Stimulated activated CD8-positive, alpha-beta memory T cell treated with anti-CD3 and anti-CD28 coated beads, Interleukin-7, amount 100 ng/mL, for 48 hours (primary cell): Measurements from ENCODE around the gene ARFRP1.

ENCODE experiments used
- DNase-seq, 2 donors: peaks; one replicate each; pipeline ENCODE4 v3.0.0-alpha.2; 2020; ENCODE audit warnings: low read depth in 1 of 2; ENCODE audit errors: extremely low read depth in 1 of 2

ARFRP1 gene

GRCh38 chr20:63693083-63693732, 14.6 kb downstream of the ARFRP1 start:
- DNase-seq: no peak

- no peak for DNase-seq
These were observed 15.2 kb downstream of the ARFRP1 start for GRCh38 chr20:63692436-63693082.

GRCh38 chr20:63691711-63692435, 15.9 kb downstream of the ARFRP1 start:
- no peak for DNase-seq

- DNase-seq: no peak
These were observed 16.7 kb downstream of the ARFRP1 start for GRCh38 chr20:63690898-63691710.

GRCh38 chr20:63690003-63690897, 17.5 kb downstream of the ARFRP1 start:
- no peak for DNase-seq

- DNase-seq: no peak
These were observed 18.5 kb downstream of the ARFRP1 start for GRCh38 chr20:63689046-63690002.

- no peak for DNase-seq
These were observed 19.3 kb downstream of the ARFRP1 start for GRCh38 chr20:63688228-63689045.

- DNase-seq: no peak
These were observed 20.2 kb downstream of the ARFRP1 start for GRCh38 chr20:63687419-63688178.

- no peak for DNase-seq
These were observed 21.1 kb downstream of the ARFRP1 start for GRCh38 chr20:63686492-63687321.

- DNase-seq: no peak
These were observed 21.7 kb downstream of the ARFRP1 start for GRCh38 chr20:63686094-63686491.

- DNase-seq: no peak
These were observed 22.3 kb downstream of the ARFRP1 start for GRCh38 chr20:63685269-63686026.

GRCh38 chr20:63682384-63683139, 25.2 kb downstream of the ARFRP1 start:
- DNase-seq: no peak

- no peak for DNase-seq
These were observed 26.1 kb downstream of the ARFRP1 start for GRCh38 chr20:63681609-63682142.

GRCh38 chr20:63680857-63681608, 26.7 kb downstream of the ARFRP1 start:
- DNase-seq: no peak
